DMS53 treated with DMSO at 0.1 percent for 48 hours (cell line): ENCODE measurements around the gene KCNH3.
"Not testable (repeated sequence)": the region's sequence is repeated elsewhere in the genome, so short reads cannot be mapped to it uniquely, and the experiment has no call there.

Experiments
- DNase-seq: peaks from one replicate; lab custom pipeline; 2025; ENCODE audit not compliant: unreplicated experiment; lab: John Stamatoyannopoulos, UW

Gene KCNH3, protein sequence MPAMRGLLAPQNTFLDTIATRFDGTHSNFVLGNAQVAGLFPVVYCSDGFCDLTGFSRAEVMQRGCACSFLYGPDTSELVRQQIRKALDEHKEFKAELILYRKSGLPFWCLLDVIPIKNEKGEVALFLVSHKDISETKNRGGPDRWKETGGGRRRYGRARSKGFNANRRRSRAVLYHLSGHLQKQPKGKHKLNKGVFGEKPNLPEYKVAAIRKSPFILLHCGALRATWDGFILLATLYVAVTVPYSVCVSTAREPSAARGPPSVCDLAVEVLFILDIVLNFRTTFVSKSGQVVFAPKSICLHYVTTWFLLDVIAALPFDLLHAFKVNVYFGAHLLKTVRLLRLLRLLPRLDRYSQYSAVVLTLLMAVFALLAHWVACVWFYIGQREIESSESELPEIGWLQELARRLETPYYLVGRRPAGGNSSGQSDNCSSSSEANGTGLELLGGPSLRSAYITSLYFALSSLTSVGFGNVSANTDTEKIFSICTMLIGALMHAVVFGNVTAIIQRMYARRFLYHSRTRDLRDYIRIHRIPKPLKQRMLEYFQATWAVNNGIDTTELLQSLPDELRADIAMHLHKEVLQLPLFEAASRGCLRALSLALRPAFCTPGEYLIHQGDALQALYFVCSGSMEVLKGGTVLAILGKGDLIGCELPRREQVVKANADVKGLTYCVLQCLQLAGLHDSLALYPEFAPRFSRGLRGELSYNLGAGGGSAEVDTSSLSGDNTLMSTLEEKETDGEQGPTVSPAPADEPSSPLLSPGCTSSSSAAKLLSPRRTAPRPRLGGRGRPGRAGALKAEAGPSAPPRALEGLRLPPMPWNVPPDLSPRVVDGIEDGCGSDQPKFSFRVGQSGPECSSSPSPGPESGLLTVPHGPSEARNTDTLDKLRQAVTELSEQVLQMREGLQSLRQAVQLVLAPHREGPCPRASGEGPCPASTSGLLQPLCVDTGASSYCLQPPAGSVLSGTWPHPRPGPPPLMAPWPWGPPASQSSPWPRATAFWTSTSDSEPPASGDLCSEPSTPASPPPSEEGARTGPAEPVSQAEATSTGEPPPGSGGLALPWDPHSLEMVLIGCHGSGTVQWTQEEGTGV

GRCh38 chr12:49538510-49539403 lies at the start of gene KCNH3:
TSS of gene KCNH3 (plus strand) at chr12:49539030. CDS start at chr12:49539417, 387 bp downstream.
- no peak for DNase-seq

GRCh38 chr12:49489154-49489553 lies 49.7 kb upstream of the KCNH3 start:
- no peak for DNase-seq

DNA sequence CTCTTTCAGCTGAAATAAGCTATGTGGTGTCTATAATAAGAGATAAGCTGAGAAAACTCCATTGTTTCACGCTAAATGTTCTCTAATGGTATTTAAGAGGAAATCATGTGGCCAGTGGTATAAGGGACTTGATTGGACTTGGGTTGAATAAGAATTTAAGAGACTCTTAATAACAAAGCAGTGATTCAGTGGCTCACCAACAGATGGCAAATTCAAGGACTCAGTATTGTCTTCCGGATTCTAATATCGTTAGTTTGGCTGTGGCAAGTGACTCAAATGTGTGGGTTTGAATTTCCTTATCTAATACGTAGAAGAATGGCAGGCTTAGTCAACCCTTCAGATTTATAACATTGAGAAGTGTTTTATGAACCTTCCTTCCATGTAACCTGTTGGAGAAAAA lies 49.1 kb upstream of the KCNH3 start:
- no peak for DNase-seq

DNA sequence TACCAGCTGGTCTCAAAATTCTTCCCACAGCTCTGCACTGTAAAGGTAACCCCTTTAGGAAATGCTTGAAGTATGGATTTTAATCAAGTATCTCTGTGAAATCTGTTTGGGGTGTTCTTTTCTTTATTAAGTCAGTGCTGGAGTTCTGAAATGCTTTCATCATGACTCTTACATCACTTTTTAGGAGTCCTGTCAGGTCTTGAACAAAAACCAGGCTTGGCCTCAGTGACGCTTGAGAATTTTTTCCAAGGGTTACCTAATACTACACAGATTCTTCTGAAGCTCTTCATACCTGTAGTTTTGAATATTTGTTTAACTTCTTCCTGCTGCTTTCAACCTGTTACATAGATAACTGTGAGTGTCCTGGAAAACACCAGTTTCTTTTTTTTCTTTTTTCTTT lies 47.0 kb upstream of the KCNH3 start:
- no peak for DNase-seq

- no peak for DNase-seq
Measured at GRCh38 chr12:49493900-49494299, 44.9 kb upstream of the KCNH3 start.

DNA sequence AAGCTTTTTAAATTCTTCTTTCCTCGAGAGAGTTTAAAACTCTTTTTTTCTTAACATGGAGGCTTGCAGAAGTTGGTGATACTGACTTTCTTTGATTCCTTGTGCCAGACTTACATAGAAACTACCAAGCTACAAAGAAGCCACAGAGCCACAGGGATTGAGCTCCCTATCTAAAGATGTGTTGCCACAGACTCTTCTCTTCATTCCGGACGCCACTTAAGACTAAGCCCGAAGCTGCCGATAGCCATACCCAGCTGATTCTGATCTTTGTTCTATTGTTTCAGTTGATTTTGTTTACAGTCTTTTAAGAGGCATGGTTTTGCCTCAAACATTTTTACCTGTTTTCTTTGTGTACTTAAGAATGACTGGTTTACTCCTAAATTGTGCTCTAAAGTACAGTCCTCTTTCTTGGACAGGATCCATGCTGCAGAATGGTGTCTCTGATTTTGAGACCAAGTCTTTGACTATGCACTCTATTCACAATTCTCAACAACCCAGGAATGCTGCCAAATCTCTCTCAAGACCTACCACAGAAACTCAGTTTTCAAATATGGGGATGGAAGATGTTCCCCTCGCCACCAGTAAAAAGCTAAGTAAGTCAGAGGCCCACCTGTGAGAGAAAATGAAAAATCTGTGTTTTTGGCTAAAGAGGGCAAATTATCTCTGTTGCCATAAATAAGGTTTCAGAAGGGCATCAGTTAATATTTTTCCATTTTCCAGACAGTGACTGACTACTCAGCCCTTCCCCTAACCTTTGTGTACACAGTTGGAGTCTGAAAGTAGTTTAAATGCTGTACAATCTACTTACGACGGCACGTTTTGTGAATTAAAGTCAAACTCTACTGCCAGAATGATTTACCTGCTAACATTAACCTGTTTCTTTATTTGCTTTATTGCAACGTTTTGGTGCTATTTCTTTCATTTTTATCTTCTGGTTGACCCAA lies 42.1 kb upstream of the KCNH3 start:
- no peak for DNase-seq

GRCh38 chr12:49501895-49502294 lies 36.9 kb upstream of the KCNH3 start:
- no peak for DNase-seq

GRCh38 chr12:49502590-49502989 lies 36.2 kb upstream of the KCNH3 start:
- DNase-seq: no peak

DNA sequence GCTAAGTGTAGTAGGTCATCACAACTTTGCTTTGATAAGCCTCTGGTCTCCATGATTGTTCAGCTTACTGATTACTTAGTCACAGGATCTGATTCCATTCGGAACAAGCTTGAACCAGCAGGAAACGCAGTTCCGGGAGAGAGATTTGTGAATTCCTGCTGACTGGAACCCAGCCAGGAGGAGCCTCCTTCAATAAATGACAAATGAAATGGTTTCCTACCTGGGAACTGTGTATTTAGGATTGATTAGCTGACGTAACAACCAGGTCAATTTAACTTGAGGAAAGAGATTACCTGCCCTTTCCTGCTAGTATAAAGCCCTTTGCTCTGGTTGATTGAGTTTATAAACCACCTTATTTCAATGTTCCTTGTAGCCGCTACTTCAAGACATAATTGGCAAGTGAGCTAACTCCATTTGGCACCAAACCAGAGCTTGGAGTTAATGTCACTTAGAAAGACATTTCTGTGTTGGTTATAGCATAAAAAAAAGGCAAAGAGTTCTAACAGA lies 35.1 kb upstream of the KCNH3 start:
- no peak for DNase-seq

- no peak for DNase-seq
Measured at GRCh38 chr12:49505672-49506071, 33.2 kb upstream of the KCNH3 start.

GRCh38 chr12:49507139-49507538 lies 31.7 kb upstream of the KCNH3 start:
- no peak for DNase-seq

- DNase-seq: not testable (repeated sequence)
Measured at GRCh38 chr12:49509681-49510080, 29.1 kb upstream of the KCNH3 start.

GRCh38 chr12:49511410-49511809 lies 27.4 kb upstream of the KCNH3 start:
- no peak for DNase-seq

DNA sequence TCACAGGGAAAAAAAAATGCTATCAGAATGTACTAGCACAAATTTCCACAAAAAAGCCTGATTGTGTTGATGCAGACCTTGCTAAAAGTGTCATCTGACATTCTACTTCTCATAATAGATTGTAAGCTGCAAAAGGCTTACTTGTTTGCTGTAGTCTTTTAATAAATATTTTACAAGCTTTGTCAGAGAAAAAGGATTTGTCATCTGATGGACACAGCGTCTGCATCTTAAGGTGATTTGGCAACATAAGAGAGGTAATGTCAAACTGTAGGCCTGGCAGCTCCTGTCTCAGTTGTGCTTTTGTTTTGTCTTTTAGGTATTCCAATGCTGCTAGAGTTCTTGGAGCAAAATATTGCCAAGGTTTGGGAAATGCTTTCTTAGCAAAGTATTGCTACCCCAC lies 26.3 kb upstream of the KCNH3 start:
- no peak for DNase-seq

- no peak for DNase-seq
Measured at GRCh38 chr12:49515266-49515665, 23.6 kb upstream of the KCNH3 start.

- DNase-seq: no peak
Measured at GRCh38 chr12:49518914-49519573, 19.8 kb upstream of the KCNH3 start.

DNA sequence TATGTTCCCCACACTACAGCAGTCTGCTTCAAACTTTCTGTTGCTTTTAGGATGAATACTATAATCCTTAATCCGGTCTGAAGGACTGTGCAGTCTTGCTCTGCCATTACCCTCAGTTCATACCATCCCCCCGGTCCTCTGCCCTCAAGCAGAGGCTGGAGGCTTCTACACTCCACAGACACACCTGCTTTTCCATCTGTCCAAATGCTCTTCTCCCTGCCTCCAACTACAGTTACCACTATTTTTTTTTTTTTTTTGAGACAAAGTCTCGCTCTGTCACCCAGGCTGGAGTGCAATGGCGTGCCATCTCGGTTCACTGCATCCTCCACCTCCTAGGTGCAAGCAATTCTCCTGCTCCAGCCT lies 19.3 kb upstream of the KCNH3 start:
- DNase-seq: no peak

GRCh38 chr12:49521389-49521788 lies 17.4 kb upstream of the KCNH3 start:
- no peak for DNase-seq
